Epidermal melanocyte (primary cell): Measurements from ENCODE around the gene MARCHF6.
"Not testable (repeated sequence)": the region's sequence is repeated elsewhere in the genome, so short reads cannot be mapped to it uniquely, and the experiment has no call there.

Experiments used
- DNase-seq: peaks from one replicate; pipeline ENCODE4 v3.0.0; 2011; ENCODE audit warnings: low spot score; ENCODE audit not compliant: insufficient read length

MARCHF6 gene

GRCh38 chr5:10324518-10325370 lies 28.8 kb upstream of the MARCHF6 start:
- DNase-seq: no peak

- no peak for DNase-seq
Measured at GRCh38 chr5:10328323-10328722, 25.2 kb upstream of the MARCHF6 start.

- no peak for DNase-seq
Measured at GRCh38 chr5:10329446-10329819, 24.1 kb upstream of the MARCHF6 start.

DNA sequence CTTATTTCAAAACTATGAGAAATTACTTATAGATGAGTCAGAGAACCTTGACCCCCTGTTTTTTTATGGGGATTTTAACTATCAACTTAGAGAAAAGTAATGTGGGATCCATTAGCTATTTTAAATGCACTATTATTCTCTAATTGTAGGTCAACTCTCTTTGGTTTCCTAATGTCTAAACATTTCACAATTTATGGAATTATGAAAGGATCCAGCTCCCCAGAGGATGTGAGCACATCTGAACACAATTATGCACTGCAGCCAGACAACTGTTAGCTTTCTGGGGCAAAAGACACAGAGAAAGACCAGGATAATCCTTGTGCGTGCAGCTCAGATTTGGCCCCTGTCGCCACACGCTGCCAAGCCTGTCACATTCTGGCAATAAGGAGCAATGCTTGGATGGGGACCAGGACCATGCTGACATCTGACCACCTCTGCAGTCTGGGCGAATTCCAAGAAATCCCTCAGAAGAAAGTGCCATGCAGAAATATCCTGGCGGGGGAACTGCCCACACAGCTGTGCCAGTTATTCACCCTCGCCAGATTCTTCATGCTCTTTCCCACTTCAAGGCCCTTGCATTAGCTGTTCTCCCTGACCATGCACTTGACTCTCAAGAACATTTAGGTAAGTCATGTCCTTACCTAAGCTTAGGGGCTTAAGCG lies 23.5 kb upstream of the MARCHF6 start:
- peak; percentile 28 for DNase-seq

DNA sequence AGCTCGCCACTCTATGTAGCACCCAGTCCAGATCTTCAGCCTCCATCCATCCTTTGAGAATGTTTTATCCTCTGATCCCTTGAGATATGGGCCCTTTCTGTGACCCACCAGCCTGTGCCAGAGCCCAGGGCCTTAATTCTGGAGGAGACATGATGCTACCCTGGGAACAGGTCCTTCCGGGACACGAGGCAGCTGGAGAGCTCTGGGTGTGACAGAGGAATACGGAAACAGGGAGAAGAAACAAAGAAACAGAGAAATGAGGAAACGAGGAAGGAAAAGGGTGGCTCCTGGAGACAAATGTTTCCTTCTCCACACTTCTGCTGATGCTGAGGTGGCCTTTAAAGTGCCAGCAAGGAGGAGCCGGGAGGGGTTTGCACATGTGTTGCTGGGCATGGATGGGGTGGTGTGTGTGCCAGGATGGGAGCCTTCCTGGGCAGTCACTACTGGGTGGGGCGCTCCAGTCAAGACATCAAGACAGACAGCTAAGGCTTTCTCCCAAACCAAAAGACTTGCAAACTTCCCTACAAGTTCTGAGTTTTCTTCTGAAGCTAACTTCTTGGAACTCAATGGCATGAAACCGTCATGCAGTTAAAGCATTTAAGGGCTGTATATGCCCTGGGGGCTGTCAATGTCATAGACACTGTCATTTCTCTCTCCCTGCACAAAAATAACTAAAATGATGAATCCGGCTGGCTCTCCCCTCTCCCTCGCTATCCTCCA lies 22.8 kb upstream of the MARCHF6 start:
- no peak for DNase-seq

GRCh38 chr5:10331341-10331796 lies 22.1 kb upstream of the MARCHF6 start:
- no peak for DNase-seq

DNA sequence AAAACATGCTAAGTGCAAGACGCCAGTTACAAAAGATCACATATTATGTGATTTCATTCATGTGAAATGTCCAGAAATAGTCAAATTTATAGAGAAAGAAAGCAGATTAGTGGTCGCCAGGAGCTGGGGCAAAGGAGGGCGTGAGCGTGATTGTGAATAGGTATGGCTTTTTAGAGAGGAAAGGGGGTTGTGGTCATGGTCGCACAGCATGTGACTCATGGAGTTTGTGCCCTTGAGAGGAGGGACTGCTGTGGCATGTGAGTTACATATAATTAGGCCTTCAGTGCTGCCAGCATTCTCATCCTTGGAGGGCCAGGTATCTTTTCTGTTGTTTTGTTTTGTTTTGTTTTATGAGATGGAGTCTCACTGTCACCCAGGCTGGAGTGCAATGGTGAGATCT lies 21.2 kb upstream of the MARCHF6 start:
- DNase-seq: no peak

GRCh38 chr5:10333154-10334006 lies 20.1 kb upstream of the MARCHF6 start:
- no peak for DNase-seq

GRCh38 chr5:10334831-10335230 lies 18.7 kb upstream of the MARCHF6 start:
- no peak for DNase-seq

DNA sequence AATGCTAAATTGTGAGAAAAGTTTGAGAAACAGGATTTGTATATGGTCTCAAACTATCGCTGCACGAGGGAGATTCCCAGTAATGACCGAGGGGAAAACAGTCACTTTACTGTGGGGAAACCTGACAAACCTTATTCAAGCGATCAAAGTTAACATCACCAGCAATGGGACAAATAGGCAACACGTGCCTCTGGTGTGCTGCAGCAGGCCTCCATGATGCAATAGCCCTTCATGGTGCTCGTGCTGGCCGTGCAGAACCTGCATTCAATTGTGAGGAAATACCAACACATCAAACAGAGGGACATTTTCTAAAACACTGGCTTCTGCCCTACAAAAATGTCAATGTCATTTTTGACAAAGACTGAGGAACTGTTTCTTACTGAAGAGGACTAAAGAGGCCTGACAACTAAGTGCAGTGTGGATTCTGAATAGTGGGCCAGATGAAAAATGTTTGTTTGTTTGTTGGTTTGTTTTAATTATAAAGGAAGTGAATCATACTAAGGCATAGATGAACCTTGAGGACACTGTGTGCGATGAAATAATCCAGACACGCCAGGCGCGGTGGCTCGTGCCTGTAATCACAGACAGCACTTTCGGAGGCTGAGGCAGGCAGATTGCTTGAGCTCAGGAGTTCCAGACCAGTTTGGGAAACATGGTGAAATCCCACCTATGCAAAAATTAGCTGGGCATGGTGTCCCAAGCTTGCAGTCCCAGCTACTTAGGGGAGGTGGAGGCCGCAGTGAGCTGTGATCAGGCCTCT lies 17.6 kb upstream of the MARCHF6 start:
- no peak for DNase-seq

DNA sequence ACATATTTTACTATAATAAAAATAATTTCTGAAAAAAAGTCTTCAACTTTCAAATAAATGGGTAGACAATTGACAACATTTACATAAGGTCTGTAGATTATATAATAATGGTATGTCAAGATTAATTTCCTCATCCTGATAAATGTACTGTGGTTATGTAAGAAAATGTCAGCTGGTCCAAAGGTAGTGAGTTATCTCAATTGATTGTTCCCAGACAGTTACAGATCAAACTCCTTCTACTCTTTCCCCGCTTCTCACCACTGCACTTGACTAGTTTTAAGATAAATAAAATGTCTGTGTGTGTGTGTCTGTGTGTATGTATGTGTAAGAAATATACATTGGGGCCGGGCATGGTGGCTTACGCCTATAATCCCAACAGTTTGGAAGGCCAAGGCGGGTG lies 16.4 kb upstream of the MARCHF6 start:
- no peak for DNase-seq

DNA sequence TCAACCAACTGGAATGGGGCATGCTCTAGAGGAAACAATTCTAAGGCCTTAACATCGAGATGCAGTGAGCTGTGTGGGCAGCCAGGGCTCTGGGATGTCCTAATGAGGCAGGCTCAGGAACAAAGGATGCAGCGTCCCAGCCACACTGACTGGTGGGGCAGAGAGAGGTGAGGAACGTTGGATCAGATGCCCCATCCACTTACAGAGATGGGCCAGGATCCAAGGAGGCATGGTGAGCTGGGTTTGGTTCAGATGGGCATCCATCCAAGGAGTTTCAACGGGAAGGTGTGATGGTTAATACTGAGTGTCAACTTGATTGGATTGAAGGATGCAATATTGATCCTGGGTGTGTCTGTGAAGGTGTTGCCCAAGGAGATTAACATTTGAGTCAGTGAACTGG lies 15.5 kb upstream of the MARCHF6 start:
- DNase-seq: no peak

GRCh38 chr5:10338686-10339057 lies 14.8 kb upstream of the MARCHF6 start:
- DNase-seq: no peak

- no peak for DNase-seq
Measured at GRCh38 chr5:10339058-10339811, 14.3 kb upstream of the MARCHF6 start.

- DNase-seq: no peak
Measured at GRCh38 chr5:10339958-10340357, 13.5 kb upstream of the MARCHF6 start.

GRCh38 chr5:10343486-10343885 lies 10.0 kb upstream of the MARCHF6 start:
- no peak for DNase-seq

DNA sequence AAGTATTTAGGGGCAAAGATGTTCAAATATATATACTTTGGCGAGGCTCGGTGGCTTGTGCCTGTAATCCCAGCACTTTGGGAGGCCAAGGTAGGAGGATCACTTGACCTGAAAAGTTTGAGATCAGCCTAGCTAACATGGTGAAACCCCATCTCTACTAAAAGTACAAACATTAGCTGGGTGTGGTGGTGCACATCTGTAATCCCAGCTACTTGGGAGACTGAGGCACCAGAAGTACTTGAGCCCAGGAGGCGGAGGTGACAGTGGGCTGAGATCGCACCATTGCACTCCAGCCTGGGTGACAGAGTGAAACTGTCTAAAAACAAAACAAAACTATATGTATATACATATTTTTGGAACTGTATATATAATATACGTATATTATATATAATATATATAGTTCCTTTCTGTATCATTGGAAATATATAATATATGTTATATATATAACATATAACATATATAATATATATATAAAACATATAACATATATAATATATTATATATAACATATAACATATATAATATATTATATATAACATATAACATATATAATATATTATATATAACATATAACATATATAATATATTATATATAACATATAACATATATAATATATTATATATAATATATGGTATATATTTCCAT lies 8.9 kb upstream of the MARCHF6 start:
- not testable (repeated sequence) for DNase-seq

- DNase-seq: no peak
Measured at GRCh38 chr5:10348258-10348657, 5.2 kb upstream of the MARCHF6 start.

DNA sequence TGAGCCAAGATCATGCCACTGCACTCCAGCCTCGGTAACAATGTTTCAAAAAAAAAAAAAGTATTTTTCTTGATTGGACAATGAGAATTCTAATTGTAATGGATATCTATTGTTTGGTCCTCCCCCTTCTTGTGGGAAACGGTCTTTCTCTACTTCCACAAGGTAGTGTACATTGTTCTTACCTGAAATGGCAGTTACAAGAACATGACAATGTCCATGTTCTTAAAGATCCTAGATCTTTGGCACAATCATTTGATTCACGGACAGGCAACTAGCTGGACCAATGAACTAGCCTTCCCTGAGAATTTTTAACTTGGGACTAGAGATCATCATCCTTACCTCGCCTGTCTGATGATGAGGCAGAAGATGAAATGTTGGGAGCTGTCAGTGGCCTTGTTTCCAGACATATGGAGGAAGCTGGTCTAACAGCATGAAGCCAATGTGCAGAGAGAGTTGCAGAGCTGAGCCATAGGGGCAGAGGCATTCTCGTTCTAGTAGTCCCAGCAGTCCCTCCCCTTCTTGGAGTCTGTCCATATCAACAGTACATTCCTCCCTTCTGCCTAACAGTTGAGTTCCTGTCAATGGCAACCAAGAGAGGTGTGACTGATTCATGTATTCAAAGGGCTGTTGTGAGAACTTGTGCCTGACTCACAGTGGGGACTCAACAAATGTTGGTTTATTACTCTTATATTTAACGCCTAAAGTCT lies 2.1 kb upstream of the MARCHF6 start:
- no peak for DNase-seq
